Natural killer cell (primary cell): ENCODE results near the gene OPN5. TPM values are rescaled to one million over a fixed set of nuclear protein-coding genes. Genes with fewer than 3 reads are reported as not detected.
"Not testable (repeated sequence)": the region's sequence is repeated elsewhere in the genome, so short reads cannot be mapped to it uniquely, and the experiment has no call there.

Experiments
- ATAC-seq, 3 donors: fragments of 150-1000 bp in 2 of 3; fragments of 200-7000 bp in 1 of 3; cut with Tn5 transposase; 1 replicate in 1 of 3; 2 replicates in 2 of 3; pipeline ENCODE4 v1.10.0; 2021; ENCODE audit warnings: mild to moderate bottlenecking in 2 of 3, moderate library complexity in 2 of 3
- DNase-seq, 2 donors: peaks; one replicate each; pipeline versions ENCODE4 v3.0.0 to v3.0.0-alpha.2; 2013 to 2021; ENCODE audit warnings: mixed read lengths in 1 of 2
- H3K27ac ChIP-seq: one replicate; pipeline ENCODE4 v1.5.1; 2013; ENCODE audit warnings: mild to moderate bottlenecking, low read length
- H3K27me3 ChIP-seq: one replicate; pipeline ENCODE4 v1.6.1; 2013; ENCODE audit warnings: low read length; ENCODE audit not compliant: control insufficient read depth, insufficient read depth
- H3K36me3 ChIP-seq: one replicate; pipeline ENCODE4 v1.6.1; 2013; ENCODE audit warnings: low read length; ENCODE audit not compliant: control insufficient read depth, insufficient read depth
- H3K4me1 ChIP-seq: one replicate; pipeline ENCODE4 v1.6.1; 2013; ENCODE audit warnings: low read length; ENCODE audit not compliant: control insufficient read depth, insufficient read depth
- H3K4me3 ChIP-seq: one replicate; pipeline ENCODE4 v1.5.1; 2013; ENCODE audit warnings: low read length
- H3K9me3 ChIP-seq: one replicate; pipeline ENCODE4 v1.6.1; 2013; ENCODE audit warnings: low read length; ENCODE audit not compliant: control insufficient read depth, insufficient read depth
- H3K27ac Mint-ChIP-seq, 2 donors: one replicate each; pipeline ENCODE4 v1.8.0; 2022; ENCODE audit warnings: mild to moderate bottlenecking in 2 of 2, mixed read lengths in 2 of 2, moderate library complexity in 1 of 2
- H3K27me3 Mint-ChIP-seq, 2 donors: one replicate each; pipeline ENCODE4 v1.8.0; 2022; ENCODE audit warnings: low read depth in 2 of 2, mixed read lengths in 2 of 2
- H3K36me3 Mint-ChIP-seq: one replicate; pipeline ENCODE4 v1.8.0; 2022; ENCODE audit warnings: mixed read lengths
- H3K4me1 Mint-ChIP-seq, 2 donors: one replicate each; pipeline ENCODE4 v1.8.0; 2022; ENCODE audit warnings: mixed read lengths in 2 of 2
- H3K4me3 Mint-ChIP-seq: one replicate; pipeline ENCODE4 v1.8.0; 2022; ENCODE audit warnings: mild to moderate bottlenecking, moderate library complexity, mixed read lengths
- H3K9me3 Mint-ChIP-seq, 2 donors: one replicate each; pipeline ENCODE4 v1.8.0; 2022; ENCODE audit warnings: mixed read lengths in 2 of 2
- CTCF ChIP-seq: fragments of 200-600 bp; IDR thresholded peaks from one replicate; pipeline ENCODE4 v1.8.0; 2022; ENCODE audit warnings: antibody characterized with exemption
- WGBS: methylation state at CpG from one replicate; pipeline ENCODE4 v1.1.7; 2013; ENCODE audit warnings: missing lambda C conversion rate; ENCODE audit not compliant: insufficient coverage; 5-methylcytosine and 5-hydroxymethylcytosine counted together
- intact Hi-C: fragments of 100-400 bp; cut with micrococcal nuclease; formaldehyde crosslinking; loops from one replicate; pipeline ENCODE4 v1.14.2; 2022
- total RNA-seq, 4 donors: library from RNA; stranded (reverse); fragments of 120-200 nt in 1 of 4; gene quantifications; one replicate each; pipeline versions ENCODE4 v1.2.3 to v1.2.4, GENCODE V29; 2013 to 2022

Gene OPN5
- total RNA-seq, 3 donors from 2014 or later (not counting 1 experiment from before 2014, with no cell fraction given): not detected

- H3K9me3 Mint-ChIP-seq: no peaks in the 10 kb centered on the region
- no peak for TF ChIP-seq CTCF
Observed at GRCh38 chr6:47743744-47744143, 38.1 kb upstream of the OPN5 start.

GRCh38 chr6:47745269-47745668, 36.6 kb upstream of the OPN5 start:
- H3K27me3 ChIP-seq, H3K9me3 ChIP-seq, H3K4me3 ChIP-seq, H3K9me3 Mint-ChIP-seq, H3K4me1 ChIP-seq, ATAC-seq, DNase-seq, H3K4me3 Mint-ChIP-seq, H3K27me3 Mint-ChIP-seq, H3K4me1 Mint-ChIP-seq, H3K27ac ChIP-seq, H3K36me3 Mint-ChIP-seq, intact Hi-C loops, H3K27ac Mint-ChIP-seq, H3K36me3 ChIP-seq: not testable (repeated sequence)
- 92% methylated on average over 3 of the region's 3 CpGs for WGBS

More at GRCh38 chr6:47743744-47744143, 38.1 kb upstream of the OPN5 start:
- Mint-ChIP-seq H3K4me1 (no peaks in the 10 kb centered on the region), H3K27ac (no peak overlapping the region), H3K27me3 (no peaks in the 10 kb centered on the region), H3K4me3 (no peak overlapping the region), H3K36me3 (no peaks in the 10 kb centered on the region)
- no peak for ATAC-seq
- H3K36me3 ChIP-seq: no peaks in the 10 kb centered on the region
- no peaks in the 10 kb centered on the region for H3K27me3 ChIP-seq
- H3K9me3 ChIP-seq: no peaks in the 10 kb centered on the region
- no peak for DNase-seq
- intact Hi-C loops: no loop called here
- H3K4me3 ChIP-seq: no peak overlapping the region
- no peaks in the 10 kb centered on the region for H3K4me1 ChIP-seq
- H3K27ac ChIP-seq: no peak overlapping the region

- no peak overlapping the region for H3K27ac Mint-ChIP-seq
- peaks cover 6 to 11% of the 10 kb centered on the region in 2 donors for H3K27me3 Mint-ChIP-seq
- Histone ChIP-seq H3K36me3 (no peaks in the 10 kb centered on the region), H3K4me1 (no peaks in the 10 kb centered on the region), H3K9me3 (no peaks in the 10 kb centered on the region), H3K27me3 (no peaks in the 10 kb centered on the region), H3K27ac (no peak overlapping the region), H3K4me3 (no peak overlapping the region)
- no peaks in the 10 kb centered on the region for H3K9me3 Mint-ChIP-seq
- no peak for DNase-seq
- no peaks in the 10 kb centered on the region for H3K4me1 Mint-ChIP-seq
- H3K36me3 Mint-ChIP-seq: no peaks in the 10 kb centered on the region
- TF ChIP-seq CTCF: no peak
- no peak for ATAC-seq
- WGBS: 57% methylated on average over 1 of the region's 1 CpG
- no peak overlapping the region for H3K4me3 Mint-ChIP-seq
- intact Hi-C loops: no loop called here
Observed at GRCh38 chr6:47749757-47750156, 32.1 kb upstream of the OPN5 start.

GRCh38 chr6:47752801-47753200, 29.0 kb upstream of the OPN5 start:
- no peak overlapping the region for H3K4me3 ChIP-seq
- H3K27me3 ChIP-seq: no peaks in the 10 kb centered on the region
- no peak for TF ChIP-seq CTCF
- H3K27ac Mint-ChIP-seq: no peak overlapping the region
- intact Hi-C loops: no loop called here
- H3K9me3 Mint-ChIP-seq: no peaks in the 10 kb centered on the region
- H3K36me3 ChIP-seq: no peaks in the 10 kb centered on the region
- no peaks in the 10 kb centered on the region for H3K4me1 ChIP-seq
- H3K9me3 ChIP-seq: no peaks in the 10 kb centered on the region
- peaks cover 9 to 18% of the 10 kb centered on the region in 2 donors for H3K27me3 Mint-ChIP-seq
- no peak overlapping the region for H3K4me3 Mint-ChIP-seq
- H3K4me1 Mint-ChIP-seq: no peaks in the 10 kb centered on the region
- H3K36me3 Mint-ChIP-seq: no peaks in the 10 kb centered on the region
- ATAC-seq: no peak
- 73% methylated on average over 1 of the region's 1 CpG for WGBS
- H3K27ac ChIP-seq: no peak overlapping the region
- no peak for DNase-seq
